HG03469 (cell line): ENCODE results near the gene LCN10.
"Not testable (repeated sequence)": the region's sequence is repeated elsewhere in the genome, so short reads cannot be mapped to it uniquely, and the experiment has no call there.

Source experiments
- ATAC-seq: cut with Tn5 transposase; IDR thresholded peaks from one replicate; pipeline ENCODE4 v1.9.1; 2021; ENCODE audit warnings: mild to moderate bottlenecking, moderate library complexity, moderate number of reproducible peaks; ENCODE audit not compliant: unreplicated experiment

The LCN10 gene

GRCh38 chr9:136742591-136743391, at the start of gene LCN10:
TSS of gene LCN10 (minus strand) at chr9:136742940. CDS start at chr9:136742903, 37 bp downstream.
- ATAC-seq, result no peak

DNA sequence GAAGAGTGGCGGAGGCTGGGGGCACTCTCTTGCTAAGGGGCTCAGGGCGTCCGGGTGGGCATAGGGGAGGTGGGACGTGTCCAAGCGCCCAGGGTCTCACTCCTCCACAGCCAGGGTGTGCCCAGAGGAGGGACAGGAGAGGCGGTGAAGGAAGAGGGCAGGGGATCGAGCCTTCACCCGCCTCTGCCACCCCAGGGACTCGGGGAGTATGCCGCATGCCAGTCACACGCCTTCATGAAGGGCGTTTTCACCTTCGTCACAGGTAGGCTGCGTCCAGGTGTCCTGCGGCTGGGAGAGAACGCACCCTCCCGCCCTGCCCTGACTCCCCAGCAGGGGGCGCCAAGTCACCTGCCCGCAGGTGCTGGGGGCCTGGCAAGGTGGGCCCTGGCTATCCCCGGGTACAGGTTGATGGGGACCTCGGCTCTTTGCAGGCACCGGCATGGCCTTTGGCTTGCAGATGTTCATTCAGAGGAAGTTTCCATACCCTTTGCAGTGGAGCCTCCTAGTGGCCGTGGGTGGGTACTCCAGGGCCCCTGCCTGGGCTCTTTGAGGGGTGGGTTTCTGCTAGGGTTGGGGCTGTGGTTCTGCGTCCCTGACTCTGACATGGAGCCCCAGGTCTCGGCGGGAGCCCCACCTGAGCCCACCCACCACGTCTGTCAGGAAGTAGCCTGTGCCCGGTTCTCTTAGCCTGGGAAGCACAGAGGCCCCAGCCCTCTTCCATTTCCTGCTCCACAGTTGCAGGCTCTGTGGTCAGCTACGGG, 49.0 kb upstream of the LCN10 start:
- ATAC-seq, result no peak

DNA sequence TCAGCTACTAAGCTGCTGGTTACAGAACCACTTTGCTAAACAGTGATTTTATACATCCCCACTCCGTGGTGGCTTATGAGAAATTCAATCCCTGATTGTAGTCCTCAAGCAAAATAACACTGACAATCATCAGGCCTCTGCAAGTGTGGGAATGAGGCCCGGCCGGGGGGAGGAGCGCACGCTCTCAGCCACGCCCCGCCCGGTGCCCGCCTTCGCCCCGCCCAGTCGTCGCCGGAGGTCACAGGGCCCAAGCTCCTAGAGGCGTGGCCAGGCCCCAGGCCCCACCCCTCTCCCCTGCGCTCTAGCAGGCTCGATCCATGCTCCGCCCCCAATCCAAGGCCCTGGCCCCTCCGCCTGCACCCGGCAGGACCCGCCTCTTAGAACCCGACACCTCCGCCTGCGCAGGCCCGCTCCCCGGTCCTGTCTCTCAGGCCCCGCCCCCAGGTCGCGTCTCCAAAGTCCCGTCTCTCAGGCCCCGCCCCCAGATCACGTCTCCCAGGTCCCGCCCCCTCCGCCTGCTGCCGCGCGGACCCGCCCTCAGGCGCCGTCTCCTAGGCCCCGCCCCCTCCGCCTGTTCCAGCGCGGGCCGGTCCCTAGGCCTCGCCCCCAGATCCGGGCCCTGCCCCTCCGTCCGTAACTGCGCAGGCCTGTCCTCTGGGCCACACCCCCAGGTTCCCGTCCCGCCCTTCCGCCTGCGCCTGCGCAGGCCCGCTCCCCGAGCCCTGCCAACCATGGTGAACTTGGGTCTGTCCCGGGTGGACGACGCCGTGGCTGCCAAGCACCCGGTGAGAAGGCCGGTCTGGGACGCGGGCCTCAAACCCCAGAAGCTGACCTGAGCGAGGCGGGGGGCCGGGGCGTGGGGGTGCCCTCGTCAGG, 48.1 kb upstream of the LCN10 start, which contains the start of gene TMEM141:
Gene TMEM141 (plus strand): TSS at position 705 of the 876 bp plus-strand sequence. CDS start 27 bp downstream, at position 732.
- peak; percentile 62 for ATAC-seq

DNA sequence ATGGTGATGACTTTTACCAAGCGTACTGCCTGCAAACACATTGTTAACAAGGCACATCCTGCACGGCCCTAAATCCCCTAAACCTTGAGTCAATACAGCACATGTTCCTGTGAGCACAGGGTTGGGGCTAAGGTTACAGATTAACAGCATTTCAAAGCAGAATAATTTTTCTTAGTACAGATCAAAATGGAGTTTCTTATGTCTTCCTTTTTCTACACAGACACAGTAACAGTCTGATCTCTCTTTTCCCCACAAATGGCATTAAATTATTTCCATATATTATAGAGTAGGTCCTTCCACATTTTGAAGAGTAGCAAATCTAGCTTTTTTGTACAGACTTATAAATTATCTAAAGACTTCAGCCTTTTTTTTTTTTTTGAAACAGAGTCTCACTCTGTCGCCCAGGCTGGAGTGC, 46.8 kb upstream of the LCN10 start:
- no peak for ATAC-seq

GRCh38 chr9:136788644-136789522, 46.1 kb upstream of the LCN10 start:
- ATAC-seq, result not testable (repeated sequence)

- ATAC-seq, result no peak
Observed at GRCh38 chr9:136787690-136788400, 45.1 kb upstream of the LCN10 start.

DNA sequence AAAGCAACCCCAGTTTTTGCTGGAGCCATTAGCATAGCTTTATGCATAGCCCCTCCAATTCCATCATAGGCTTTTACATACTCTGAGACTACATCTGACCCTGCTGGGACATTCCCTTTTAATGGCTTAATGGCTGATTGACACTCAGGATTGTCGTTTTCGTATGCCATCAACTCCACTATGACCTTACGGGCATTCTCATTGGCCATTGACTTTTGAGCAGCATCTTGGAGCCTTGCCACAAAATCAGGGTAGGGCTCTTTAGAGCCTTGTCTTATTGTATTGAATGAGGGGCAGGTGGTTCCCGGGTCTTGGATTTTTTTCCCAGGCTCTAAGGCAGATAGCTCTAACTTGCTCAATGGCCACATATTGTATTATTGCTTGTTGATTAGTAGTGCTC, 44.2 kb upstream of the LCN10 start:
- ATAC-seq, result not testable (repeated sequence)

DNA sequence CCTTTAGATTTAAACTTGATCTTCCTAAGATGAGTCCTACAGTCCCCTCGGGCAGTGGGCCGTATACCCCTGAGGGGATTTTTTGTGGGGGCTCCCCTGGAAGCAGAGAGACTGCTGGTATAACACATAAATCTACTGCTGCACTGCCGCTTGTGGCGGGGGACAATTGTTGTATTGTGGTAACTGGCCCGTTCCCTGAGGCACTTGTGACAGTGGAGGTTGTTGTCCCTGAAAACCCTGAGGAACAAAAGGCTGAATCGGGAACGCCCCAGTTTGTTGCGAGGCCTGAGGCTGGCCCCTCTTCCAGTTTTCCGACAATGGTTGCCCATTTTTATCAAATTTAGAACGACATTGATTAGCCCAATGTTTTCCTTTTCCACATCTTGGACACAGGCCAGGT, 43.7 kb upstream of the LCN10 start:
- no peak for ATAC-seq

DNA sequence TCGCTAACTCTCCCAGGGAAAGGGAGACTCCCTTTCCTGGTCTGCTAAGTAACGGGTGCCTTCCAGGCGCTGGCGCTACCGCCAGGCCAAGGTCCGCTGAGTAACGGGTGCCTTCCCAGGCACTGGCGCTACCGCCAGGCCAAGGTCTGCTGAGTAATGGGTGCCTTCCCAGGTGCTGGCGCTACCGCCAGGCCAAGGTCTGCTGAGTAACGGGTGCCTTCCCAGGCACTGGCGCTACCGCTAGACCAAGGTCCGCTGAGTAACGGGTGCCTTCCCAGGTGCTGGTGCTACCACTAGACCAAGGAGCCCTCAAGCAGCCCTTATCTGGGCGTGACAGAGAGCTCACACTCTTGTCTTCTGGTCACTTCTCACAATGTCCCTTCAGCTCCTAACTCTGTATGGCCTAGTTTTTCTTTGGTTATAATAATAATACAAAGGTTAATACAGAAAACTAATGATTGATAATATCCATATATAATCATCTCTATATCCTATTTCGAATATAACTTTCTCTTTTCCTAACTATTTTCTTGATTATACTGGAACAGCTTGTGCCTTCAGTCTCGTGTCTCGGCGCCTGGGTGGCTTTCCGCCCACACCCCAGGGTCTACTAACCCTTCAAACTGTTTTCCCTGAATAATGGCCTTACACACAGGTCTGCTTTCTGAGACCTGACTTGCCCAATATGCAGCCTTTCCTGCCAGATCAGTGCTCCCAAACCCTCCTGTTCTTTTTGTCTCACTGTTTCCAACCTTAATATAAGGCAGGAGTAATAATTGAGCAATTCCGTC, 43.0 kb upstream of the LCN10 start:
- ATAC-seq, result not testable (repeated sequence)

GRCh38 chr9:136784997-136785361, 42.2 kb upstream of the LCN10 start:
- ATAC-seq, result no peak

DNA sequence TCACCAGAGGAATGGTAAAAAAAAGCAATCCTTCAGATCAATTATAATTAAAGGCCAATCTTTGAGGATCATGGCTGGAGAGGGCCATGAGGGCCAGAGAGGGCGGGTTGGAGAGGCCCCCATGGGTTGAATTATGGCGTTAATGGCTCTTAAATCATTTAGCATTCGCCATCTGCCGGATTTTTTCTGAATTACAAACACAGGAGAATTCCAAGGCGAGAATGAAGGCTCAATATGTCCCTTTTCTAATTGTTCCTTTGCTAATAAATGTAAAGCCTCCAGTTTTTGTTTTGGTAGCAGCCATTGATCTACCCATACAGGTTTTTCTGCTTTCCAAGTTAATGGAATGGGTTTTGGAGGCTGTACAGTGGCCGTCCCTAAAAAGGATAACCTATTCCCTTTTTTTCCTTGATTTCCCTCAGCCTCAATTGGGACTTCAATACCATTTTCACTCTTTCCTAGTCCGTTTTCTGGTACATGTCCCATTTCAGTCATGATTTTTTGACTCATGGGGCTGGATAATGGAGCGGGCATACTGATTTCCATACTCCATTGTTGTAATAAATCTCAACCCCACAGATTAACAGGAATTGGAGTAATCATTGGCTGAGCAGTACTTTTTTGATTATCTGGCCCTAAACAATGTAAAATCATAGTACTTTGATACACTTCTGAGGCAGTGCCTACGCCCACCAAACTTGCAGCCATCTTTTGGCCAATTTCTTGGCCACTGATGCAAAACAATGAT, 41.7 kb upstream of the LCN10 start:
- ATAC-seq, result no peak

- ATAC-seq, result no peak
Observed at GRCh38 chr9:136782452-136782851, 39.7 kb upstream of the LCN10 start.

- no peak for ATAC-seq
Observed at GRCh38 chr9:136779808-136780207, 37.1 kb upstream of the LCN10 start.

DNA sequence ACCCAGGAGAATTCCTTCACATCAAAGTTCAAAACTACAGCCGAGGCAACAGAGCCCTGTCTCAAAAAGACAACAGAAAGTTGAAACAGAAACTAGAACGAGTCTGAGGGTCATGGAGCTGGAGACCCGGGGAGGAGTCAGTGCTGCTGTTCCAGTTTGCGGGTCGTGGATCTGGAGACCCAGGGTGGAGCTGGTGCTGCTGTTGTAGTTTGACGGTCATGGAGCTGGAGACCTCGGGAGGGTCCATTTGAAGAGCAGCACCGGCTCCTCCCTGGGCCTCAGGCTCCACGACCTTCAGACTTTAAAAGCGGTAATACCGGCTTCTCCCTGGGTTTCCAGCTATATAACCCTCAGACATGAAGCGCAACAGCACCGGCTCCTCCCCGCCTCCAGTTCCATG, 34.6 kb upstream of the LCN10 start:
- ATAC-seq, result no peak

GRCh38 chr9:136776947-136777346, 34.2 kb upstream of the LCN10 start:
- ATAC-seq, result no peak

DNA sequence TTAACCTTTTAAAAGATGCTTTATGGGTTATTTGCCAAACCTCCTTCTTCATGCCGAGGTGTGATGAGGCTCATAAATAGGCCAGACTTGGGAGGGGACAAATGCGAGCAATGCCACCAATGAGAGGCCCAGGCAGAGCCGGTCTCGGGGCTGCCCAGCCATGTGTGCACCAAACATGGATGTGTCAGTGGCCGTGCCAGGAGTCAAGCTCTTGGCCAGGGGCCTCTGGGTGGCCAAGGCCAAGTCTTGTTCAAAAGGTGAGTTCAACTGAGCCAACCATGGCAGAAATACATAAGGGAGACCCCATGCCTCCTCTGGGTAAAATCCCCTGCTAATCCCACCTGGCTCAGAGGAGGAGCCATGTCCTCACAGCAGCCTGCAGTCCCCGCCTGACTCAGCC, 32.5 kb upstream of the LCN10 start:
- ATAC-seq, result no peak

DNA sequence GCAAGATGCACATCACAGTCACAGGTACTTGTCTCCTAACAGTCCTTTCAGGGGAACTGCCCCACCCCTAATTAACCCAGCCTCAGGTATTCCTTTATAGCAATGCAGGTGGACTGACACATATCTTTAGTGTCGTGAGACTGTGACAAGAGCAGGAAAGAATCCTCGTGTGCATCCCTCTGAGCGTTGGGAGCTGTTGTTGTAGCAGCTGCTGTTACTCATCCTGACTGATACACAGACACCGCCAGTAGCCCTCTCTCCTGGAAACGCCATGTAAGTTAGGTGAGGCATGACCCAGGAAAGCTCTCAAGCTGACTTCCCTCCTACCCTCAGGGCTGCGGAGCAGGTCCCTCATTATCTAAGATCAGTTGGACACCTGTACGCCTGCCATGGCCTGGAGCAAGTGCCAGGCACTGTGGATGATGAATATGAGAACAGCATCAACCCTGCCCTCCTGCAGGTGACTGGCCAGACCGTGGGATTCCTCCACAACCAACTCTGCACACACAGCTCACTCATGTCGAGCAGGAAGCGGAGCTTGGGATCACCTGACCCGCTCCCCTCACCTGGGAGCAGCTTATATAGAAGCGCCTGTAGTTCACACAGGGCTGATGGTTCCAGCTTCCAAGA, 31.8 kb upstream of the LCN10 start:
- ATAC-seq, result no peak
